Esophagus squamous epithelium (tissue), 4 donors: ENCODE data around the gene TLNRD1.

ENCODE experiments used
- CTCF ChIP-seq, 6 experiments: fragments of 450-650 bp in 4 of 6; fragments of 200-600 bp in 2 of 6; sonication (generic) in 2 of 6; IDR thresholded peaks; one replicate each; pipeline ENCODE4 v1.5.1; 2016 to 2019; ENCODE audit warnings: antibody characterized with exemption in 6 of 6, mild to moderate bottlenecking in 4 of 6, moderate library complexity in 4 of 6
- POLR2A ChIP-seq, 4 donors: fragments of 450-650 bp; IDR thresholded peaks; one replicate each; pipeline ENCODE4 v1.6.1; 2017; ENCODE audit warnings: antibody characterized with exemption in 4 of 4, mild to moderate bottlenecking in 4 of 4, moderate library complexity in 3 of 4

GRCh38 chr15:81032355-81032754, 31.6 kb downstream of the TLNRD1 start:
- TF ChIP-seq CTCF (IDR thresholded peaks at IDR 0.05) (no peak), POLR2A (IDR thresholded peaks at IDR 0.05) (no peak)
